ENCODE data around the gene VWA7. TPM values are rescaled to one million over a fixed set of nuclear protein-coding genes. Genes with fewer than 3 reads are reported as not detected.

VWA7 gene
- polyA plus RNA-seq, 6 donors from 2014 or later = 0.13 to 0.29 TPM; not detected in 4

DNA sequence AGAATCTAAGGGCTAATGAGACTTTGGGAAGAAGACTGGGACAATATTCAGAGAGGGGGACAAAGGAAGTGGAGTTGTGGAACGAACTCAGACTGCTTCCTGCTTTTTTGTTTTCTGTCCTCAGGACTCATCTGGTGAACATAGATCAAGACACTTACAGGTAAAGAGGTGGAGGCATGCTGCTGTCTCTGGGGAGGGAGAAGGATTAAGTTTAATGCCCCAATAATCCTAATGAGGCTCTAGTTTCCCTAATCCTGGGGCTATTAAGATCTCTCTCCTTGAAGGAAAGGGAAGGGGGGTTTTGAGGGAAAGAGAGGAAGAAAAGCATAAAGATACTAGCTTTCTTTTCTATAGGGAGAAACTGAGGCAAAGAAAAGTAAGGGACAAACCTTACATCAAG is 32.7 kb downstream of the VWA7 start:
- peak overlapping the region in 1 of 8 donors; percentile 5 for H3K4me3 Mint-ChIP-seq
- peaks cover 0 to 4% of the 10 kb centered on the region in 2 donors for H3K36me3 Mint-ChIP-seq
- peak overlapping the region in 2 of 6 donors; percentile 6 to 49 for H3K27ac Mint-ChIP-seq
- no peaks in the 10 kb centered on the region for H3K27me3 Mint-ChIP-seq
- no peak for DNase-seq
- no peaks in the 10 kb centered on the region for H3K9me3 Mint-ChIP-seq
- peaks cover 11 to 21% (median 14%) of the 10 kb centered on the region in 3 donors for H3K4me1 Mint-ChIP-seq
- no peak for ATAC-seq (ENCODE audit: low read depth in 2 of 2)

DNA sequence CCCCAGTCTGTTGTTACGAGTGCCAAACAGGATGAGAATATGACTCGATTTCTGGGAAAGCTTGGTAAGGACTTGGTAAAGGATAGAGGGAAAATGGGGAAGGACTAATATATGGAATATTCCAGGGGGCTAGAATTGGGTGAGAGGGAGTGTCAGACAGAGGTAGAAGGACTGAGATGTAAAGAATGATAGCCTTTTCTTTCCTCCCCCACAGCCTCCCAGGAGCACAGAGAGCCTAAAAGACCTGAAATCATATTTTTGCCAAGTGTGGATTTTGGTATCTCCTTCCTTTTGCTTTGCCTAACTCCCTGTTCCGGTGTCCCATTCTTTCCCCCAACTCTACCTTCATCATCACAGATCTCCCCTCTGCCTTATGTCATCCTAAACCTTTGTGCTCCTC is 34.2 kb downstream of the VWA7 start:
- Mint-ChIP-seq H3K36me3 (peaks cover 0 to 4% of the 10 kb centered on the region in 2 donors), H3K27me3 (no peaks in the 10 kb centered on the region), H3K9me3 (no peaks in the 10 kb centered on the region), H3K4me3 (peak overlapping the region in 1 of 8 donors; percentile 94), H3K4me1 (peaks cover 26 to 36% (median 30%) of the 10 kb centered on the region in 3 donors), H3K27ac (peak overlapping the region in 1 of 6 donors; percentile 13)
- DNase-seq (no peak), ATAC-seq (ENCODE audit: low read depth in 2 of 2) (no peak)

DNA sequence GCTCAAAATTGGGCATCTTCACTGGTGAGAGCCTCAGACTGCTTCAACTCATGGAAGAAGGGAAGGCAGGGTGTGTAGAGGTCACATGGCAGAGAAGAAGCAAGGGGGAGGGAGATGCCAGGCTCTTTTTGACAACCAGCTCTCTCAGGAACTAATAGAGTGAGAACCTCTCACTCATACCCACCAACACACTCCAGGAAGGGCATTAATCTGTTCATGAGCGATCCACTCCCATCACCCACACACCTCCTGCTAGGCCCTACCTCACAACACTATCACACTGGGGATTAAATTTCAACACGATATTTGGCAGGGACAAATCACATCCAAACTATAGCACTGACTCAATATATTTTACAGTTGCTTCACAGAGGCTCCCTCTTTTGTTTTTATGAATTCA is 35.3 kb downstream of the VWA7 start:
- Mint-ChIP-seq H3K4me1 (peaks cover 37 to 47% (median 40%) of the 10 kb centered on the region in 3 donors), H3K27me3 (no peaks in the 10 kb centered on the region), H3K27ac (peak overlapping the region in 3 of 6 donors; percentile 47 to 84 (median 60)), H3K4me3 (peak overlapping the region in 5 of 8 donors; percentile 82 to 99 (median 94)), H3K36me3 (peaks cover 0 to 4% of the 10 kb centered on the region in 2 donors), H3K9me3 (no peaks in the 10 kb centered on the region)
- ATAC-seq (ENCODE audit: low read depth in 2 of 2) (no peak), DNase-seq (no peak)

DNA sequence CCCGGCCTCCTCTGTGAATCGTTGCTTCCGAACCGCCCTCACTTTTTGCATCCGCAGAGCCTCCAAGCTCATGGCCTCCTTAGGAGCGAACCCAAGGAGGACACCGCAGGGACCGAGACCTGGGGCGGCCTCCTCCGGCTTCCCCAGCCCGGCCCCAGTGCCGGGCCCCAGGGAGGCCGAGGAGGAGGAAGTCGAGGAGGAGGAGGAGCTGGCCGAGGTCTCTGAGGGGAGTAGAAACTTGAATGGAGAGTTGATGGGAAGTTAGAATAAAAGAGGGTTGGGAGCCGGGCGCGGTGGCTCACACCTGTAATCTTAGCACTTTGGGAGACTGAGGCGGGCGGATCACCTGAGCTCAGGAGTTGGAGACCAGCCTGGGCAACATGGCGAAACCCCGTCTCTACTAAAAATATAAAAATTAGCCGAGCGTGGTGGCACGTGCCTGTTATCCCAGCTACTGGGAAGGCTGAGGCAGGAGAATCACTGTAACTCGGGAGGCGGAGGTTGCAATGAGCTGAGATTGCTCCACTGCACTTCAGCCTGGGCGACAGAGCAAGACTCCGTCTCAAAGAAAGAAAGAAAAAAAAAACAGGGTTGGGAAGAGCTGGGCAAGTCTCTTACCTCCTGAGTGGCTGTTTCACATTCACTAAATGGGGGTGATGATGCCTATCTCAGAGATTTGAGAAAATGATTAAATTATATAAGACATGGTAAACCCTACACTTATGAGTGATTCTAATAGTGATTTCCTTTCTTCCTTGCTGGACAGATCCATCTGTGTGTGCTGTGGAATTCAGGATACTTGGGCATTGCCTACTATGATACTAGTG is 36.5 kb downstream of the VWA7 start:
- Mint-ChIP-seq H3K36me3 (peaks cover 4% of the 10 kb centered on the region in 2 donors), H3K4me3 (peak overlapping the region; percentile 94 to 100 (median 98)), H3K4me1 (peaks cover 47 to 53% (median 48%) of the 10 kb centered on the region in 3 donors), H3K27me3 (no peaks in the 10 kb centered on the region), H3K9me3 (no peaks in the 10 kb centered on the region), H3K27ac (peak overlapping the region; percentile 94 to 100 (median 99))
- DNase-seq (no peak), ATAC-seq (ENCODE audit: low read depth in 2 of 2) (peak; percentile 3)

DNA sequence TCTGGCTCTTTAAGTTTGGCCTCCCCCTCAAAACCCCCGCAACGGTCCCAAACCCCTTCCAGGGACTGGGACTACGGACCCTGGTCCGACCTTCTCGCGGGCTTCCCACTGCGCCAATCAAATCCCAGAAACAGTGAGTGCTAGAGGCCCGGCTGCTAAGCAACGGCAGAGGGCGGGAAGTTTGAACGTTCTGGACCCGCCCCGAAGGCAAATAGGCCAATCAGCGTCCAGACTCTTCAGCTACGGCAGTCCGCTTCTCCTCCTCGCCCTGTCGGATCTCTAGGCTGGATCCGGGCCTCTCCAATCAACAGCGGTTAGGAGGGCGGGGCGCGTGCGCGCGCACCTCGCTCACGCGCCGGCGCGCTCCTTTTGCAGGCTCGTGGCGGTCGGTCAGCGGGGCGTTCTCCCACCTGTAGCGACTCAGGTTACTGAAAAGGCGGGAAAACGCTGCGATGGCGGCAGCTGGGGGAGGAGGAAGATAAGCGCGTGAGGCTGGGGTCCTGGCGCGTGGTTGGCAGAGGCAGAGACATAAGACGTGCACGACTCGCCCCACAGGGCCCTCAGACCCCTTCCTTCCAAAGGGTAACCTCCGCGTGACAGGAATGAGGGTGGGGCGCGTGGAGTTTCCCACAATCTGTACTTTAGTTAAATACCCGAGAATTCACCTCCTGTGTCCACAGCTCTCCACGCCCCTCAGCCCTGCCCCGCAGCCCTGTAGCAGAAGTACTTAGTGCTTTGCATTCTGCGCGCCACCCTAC is 37.3 kb downstream of the VWA7 start, which contains the start of gene MSH5:
MSH5 (plus strand) TSS at position 367 of the 758 bp plus-strand sequence. CDS start 462 bp downstream, outside the sequence.
- DNase-seq (peak; percentile 94), ATAC-seq (ENCODE audit: low read depth in 2 of 2) (peak; percentile 84 to 88)
- H3K4me1 Mint-ChIP-seq = peaks cover 54 to 59% (median 56%) of the 10 kb centered on the region in 3 donors
- no peaks in the 10 kb centered on the region for H3K27me3 Mint-ChIP-seq
- H3K9me3 Mint-ChIP-seq = no peaks in the 10 kb centered on the region
- peak within 1 kb of the TSS; percentile 94 to 100 (median 99) for H3K27ac Mint-ChIP-seq
- H3K4me3 Mint-ChIP-seq = peak within 1 kb of the TSS; percentile 94 to 100 (median 99)
- peaks cover 4 to 12% of the 10 kb centered on the region in 2 donors for H3K36me3 Mint-ChIP-seq

DNA sequence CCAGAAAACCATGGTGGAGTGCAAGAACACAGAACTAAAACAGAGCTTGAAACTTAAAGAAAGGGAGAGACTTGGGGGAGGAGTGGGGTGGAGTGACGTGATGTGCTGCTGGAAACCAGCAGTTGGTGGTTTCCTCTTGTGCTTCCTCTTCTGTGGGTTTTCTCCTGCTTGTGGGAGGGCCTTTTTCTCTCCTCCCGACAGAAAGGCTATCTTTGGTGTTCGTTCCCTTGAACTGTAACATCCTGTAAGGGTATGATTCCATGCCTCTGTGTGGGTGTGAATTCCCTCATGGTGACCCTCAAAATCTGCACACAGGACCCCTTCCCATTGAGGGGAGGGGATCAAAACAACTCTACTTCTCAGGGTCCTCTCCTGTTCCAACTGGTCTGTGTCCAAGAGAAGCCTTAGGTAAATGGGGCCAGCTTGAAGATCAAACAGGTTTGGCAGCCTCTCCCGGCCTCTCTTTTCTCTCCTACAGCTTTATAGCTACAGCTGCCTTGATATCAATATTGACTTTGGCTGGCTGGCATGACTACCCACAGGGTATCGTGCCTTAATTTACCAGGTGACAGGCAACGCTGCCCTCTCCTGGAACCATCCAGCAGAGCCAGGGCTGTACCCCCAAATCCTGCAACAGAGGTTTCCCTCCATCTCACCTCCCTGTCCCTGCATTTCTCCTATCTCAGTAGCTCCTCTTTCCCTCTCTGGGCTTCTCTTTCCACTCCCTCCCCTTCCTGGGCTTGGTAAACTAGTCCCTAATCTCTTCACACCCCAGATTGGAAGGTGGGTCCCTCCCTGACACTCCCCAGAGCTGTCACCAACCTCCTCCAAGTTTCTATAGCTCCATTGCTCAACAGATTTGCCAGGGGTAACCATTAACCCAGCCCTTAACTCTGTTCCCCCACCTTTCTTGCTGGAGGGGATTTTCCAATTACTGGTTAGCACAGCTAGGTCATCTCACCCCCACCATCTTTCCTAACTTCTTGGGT is 38.8 kb downstream of the VWA7 start:
- peaks cover 66 to 75% (median 69%) of the 10 kb centered on the region in 3 donors for H3K4me1 Mint-ChIP-seq
- no peaks in the 10 kb centered on the region for H3K27me3 Mint-ChIP-seq
- peak overlapping the region; percentile 94 to 99 (median 99) for H3K4me3 Mint-ChIP-seq
- peak; percentile 80 for DNase-seq
- H3K27ac Mint-ChIP-seq = peak overlapping the region; percentile 94 to 100 (median 98)
- H3K36me3 Mint-ChIP-seq = peaks cover 6 to 16% of the 10 kb centered on the region in 2 donors
- ATAC-seq (ENCODE audit: low read depth in 2 of 2) = peak; percentile 37 to 53
- no peaks in the 10 kb centered on the region for H3K9me3 Mint-ChIP-seq

DNA sequence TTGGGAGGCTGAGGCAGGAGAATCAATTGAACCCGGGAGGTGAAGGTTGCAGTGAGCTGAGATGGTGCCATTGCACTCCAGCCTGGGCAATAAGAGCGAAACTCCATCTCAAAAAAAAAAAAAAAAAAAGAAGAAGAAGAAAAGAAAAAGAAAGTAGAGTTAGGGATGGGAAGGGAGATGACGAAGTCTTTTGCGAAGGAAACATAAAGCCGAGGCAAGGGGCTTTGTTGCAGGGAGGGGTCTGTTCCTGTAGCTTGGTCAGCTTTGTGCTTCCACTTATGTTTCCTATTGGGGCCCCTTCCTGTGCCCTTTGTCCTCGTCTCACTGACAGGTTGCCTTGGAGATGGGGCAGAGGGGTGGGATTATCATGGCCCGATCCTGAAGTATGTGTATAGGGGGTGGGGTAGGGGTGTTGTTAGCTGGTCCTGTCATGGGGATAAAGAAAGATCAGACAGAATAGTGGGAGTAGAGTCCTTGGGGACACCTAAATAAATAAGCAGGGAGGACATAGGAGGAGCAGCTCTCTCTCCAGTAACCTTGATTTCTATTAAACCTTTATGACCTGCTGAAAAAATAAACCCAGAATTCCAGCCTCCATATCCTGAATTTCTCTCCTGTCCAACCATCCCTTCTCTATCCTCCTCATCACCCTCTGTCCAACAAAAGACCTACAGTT is 39.7 kb downstream of the VWA7 start:
- H3K36me3 Mint-ChIP-seq = peaks cover 9 to 21% of the 10 kb centered on the region in 2 donors
- peaks cover 66 to 77% (median 71%) of the 10 kb centered on the region in 3 donors for H3K4me1 Mint-ChIP-seq
- ATAC-seq (ENCODE audit: low read depth in 2 of 2) (no peak), DNase-seq (peak; percentile 25)
- peak overlapping the region; percentile 94 to 99 (median 99) for H3K4me3 Mint-ChIP-seq
- H3K9me3 Mint-ChIP-seq = no peaks in the 10 kb centered on the region
- H3K27me3 Mint-ChIP-seq = no peaks in the 10 kb centered on the region
- peak overlapping the region; percentile 94 to 100 (median 98) for H3K27ac Mint-ChIP-seq

DNA sequence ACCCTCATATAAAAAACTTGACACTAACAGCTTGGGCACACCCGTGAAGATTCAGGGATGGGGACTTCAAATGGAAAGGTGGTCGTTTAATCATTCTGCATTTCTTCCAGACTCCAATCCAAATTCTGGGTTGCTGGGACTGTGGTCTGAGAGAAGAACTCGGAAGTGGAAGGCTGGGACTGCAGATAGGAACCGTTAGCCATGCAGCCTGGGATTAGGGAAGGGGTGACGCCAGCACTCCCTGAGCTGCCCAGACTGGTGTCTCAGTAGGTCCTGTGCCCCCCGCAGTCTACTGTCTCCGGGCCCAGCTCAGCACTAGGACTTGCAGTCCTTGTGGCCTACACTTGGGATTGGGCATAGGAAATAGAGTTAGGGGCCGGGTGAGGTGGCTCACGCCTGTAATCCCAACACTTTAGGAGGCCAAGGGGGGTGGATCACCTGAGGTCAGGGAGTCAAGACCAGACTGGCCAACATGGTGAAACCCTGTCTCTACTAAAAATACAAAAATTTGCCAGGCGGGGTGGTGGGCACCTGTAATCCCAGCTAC is 40.3 kb downstream of the VWA7 start:
- no peaks in the 10 kb centered on the region for H3K9me3 Mint-ChIP-seq
- DNase-seq = no peak

DNA sequence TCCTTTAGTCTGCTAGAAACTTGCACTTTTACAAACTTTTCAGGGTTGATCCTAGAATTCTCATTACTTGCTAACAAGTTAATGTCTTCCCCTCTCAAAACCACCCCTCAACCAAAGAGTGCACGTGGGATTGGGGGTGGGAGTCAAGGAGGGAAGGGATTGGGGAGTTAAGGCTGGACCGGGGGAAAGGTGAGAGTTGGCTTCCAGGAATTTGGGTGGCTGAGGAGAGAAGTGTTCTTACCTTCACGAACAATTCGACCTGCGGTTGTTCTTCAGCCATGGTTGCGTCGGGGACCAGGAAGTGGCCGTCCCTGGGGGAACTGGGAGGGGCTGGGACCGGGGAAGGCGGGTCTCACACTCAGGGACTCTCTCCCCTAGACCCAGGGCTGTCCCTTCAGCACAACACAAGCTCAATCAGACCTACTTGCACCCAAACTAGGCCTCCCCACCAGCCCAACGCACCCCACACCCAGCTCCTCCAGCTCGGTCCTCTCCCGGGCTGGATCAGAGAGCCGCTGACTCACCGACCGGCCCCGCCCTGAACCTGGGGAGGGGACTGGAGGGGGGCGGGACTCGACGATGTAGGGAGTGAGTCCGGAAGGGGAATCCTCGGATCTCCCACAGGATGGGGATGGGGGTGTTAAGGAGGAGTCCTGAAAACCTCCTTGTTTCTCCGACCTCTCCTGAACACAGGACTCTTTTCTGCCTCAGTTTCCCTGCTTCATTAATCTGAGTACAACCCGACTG is 40.9 kb downstream of the VWA7 start, which contains the start of gene CLIC1:
CLIC1 (minus strand) TSS at position 510 of the 747 bp plus-strand sequence; CDS start at position 280, 230 bp downstream.
- Mint-ChIP-seq H3K4me1 (peaks cover 66 to 76% (median 71%) of the 10 kb centered on the region in 3 donors), H3K27ac (peak within 1 kb of the TSS; percentile 94 to 100 (median 98)), H3K9me3 (no peaks in the 10 kb centered on the region), H3K27me3 (no peaks in the 10 kb centered on the region), H3K36me3 (peaks cover 9 to 21% of the 10 kb centered on the region in 2 donors), H3K4me3 (peak within 1 kb of the TSS; percentile 94 to 99 (median 99))
- ATAC-seq (ENCODE audit: low read depth in 2 of 2) (peak; percentile 30 to 34), DNase-seq (peak; percentile 74)

More for the DNA sequence above, 40.3 kb downstream of the VWA7 start:
- peak overlapping the region; percentile 94 to 100 (median 98) for H3K27ac Mint-ChIP-seq
- no peaks in the 10 kb centered on the region for H3K27me3 Mint-ChIP-seq
- peaks cover 66 to 77% (median 71%) of the 10 kb centered on the region in 3 donors for H3K4me1 Mint-ChIP-seq
- H3K4me3 Mint-ChIP-seq = peak overlapping the region; percentile 94 to 99 (median 99)
- ATAC-seq (ENCODE audit: low read depth in 2 of 2) = no peak
- peaks cover 9 to 21% of the 10 kb centered on the region in 2 donors for H3K36me3 Mint-ChIP-seq

DNA sequence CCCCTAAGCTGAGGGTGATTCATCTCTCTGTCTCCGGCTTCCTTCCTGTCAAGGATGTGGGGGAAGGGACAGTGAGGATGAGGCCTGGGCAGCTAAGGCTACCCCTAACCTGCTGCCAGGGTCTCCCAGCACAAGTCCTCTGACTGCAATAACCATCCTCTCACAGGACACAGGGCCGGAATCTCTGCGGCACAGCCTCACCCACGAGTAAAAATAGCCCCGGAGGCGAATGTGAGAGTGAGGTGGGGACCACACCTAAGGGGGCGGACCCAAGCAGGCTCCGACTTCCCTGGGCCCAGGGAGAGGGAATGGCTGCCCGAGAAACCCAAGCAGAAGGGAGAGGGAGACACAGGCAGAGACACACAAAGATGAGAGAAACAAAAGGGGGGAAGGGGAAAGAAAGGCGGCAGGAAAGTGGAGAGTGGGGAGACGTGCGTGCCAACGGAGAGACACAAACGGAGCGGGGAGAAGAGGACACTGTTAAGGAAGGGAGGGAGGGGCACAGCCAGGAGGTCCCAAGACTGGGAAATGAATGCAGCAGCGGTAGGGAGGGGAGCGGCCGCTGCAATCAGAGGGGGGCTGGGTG is 42.2 kb downstream of the VWA7 start:
- peak overlapping the region; percentile 94 to 99 (median 99) for H3K4me3 Mint-ChIP-seq
- H3K36me3 Mint-ChIP-seq = peaks cover 9 to 21% of the 10 kb centered on the region in 2 donors
- H3K4me1 Mint-ChIP-seq = peaks cover 65 to 73% (median 73%) of the 10 kb centered on the region in 3 donors
- no peaks in the 10 kb centered on the region for H3K9me3 Mint-ChIP-seq
- ATAC-seq (ENCODE audit: low read depth in 2 of 2) (no peak), DNase-seq (peak; percentile 32)
- H3K27me3 Mint-ChIP-seq = no peaks in the 10 kb centered on the region
- H3K27ac Mint-ChIP-seq = peak overlapping the region; percentile 93 to 99 (median 97)

Data from naive B cell (primary cell).